ENCODE data around the gene TAOK1.
"Not testable (repeated sequence)": the region's sequence is repeated elsewhere in the genome, so short reads cannot be mapped to it uniquely, and the experiment has no call there.

TAOK1 gene

DNA sequence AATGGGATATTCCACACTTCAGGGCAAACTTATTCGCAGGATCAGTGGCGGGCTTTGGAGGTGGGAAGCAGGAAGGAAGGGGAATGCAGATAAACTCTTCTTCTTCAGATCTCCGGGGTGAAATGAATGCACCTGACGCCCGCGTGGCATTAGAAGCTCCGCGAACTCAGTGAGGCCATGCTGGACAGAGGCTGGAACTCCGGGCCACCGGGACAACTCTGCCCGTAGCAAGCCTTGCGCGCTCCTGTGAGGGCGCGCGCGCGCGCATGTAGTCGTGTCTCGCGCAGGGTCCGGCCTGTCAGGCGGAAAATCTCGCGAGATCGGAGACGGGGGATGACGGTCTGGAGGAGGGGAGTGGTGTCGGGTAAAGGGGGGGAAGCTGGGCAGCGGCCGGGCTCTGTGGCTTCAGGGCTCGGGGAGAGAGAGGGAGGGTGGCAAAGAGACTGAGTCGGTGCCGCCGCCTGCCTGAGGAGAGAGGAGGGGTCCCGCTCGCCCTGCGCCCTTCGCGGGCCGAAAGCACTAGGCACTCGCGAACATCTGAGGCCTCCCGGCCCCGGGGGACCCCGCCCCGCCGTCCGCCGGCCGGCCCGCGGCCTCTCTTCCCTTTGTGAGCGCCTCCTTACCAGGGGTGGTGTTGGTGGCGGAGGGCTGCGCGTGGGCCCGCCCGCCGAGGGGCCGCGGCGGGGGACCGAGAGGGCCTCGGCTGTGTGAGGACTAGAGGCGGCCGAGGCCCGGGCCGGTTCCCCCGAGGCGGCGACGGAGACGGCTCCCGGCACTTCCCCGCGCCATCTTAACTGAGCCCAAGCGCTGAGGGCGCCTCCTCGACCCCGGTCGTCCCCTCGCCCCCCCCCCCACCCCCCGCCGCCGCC is at the start of gene TAOK1:
TAOK1 (plus strand) TSS at position 382 of the 869 bp plus-strand sequence. CDS start 61,186 bp downstream, outside the sequence.
- peak; percentile 94 for DNase-seq (ENCODE audit: low spot score)

- DNase-seq (ENCODE audit: low spot score) = no peak
Observed at GRCh38 chr17:29341726-29342125, 48.4 kb upstream of the TAOK1 start.

DNA sequence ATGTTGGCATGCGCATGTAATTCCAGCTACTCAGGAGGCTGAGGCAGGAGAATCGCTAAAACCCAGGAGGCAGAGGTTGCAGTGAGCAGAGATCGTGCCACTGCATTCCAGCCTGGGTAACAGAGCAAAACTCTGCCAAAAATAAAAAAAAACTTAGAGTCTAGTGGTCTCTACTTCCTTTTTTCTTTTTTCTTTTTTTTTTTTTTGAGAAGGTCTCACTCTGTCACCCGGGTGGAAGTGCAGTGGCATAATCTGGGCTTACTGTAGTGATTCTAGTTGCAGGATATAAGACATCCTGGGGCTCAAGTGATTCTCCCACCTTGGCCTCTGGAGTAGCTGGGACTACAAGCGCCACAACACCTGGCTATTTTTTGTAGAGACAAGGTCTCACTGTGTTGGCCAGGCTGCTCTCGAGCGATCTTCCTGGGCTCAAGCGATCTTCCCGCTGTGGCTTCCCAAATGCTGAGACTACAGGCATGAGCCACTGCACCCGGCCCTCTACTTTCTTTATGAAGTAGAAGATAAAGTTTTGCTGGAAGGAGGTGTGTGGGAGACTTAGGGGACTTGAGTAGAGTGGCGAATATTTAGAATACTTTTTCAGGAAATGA is 47.9 kb upstream of the TAOK1 start:
- DNase-seq (ENCODE audit: low spot score) = no peak

DNA sequence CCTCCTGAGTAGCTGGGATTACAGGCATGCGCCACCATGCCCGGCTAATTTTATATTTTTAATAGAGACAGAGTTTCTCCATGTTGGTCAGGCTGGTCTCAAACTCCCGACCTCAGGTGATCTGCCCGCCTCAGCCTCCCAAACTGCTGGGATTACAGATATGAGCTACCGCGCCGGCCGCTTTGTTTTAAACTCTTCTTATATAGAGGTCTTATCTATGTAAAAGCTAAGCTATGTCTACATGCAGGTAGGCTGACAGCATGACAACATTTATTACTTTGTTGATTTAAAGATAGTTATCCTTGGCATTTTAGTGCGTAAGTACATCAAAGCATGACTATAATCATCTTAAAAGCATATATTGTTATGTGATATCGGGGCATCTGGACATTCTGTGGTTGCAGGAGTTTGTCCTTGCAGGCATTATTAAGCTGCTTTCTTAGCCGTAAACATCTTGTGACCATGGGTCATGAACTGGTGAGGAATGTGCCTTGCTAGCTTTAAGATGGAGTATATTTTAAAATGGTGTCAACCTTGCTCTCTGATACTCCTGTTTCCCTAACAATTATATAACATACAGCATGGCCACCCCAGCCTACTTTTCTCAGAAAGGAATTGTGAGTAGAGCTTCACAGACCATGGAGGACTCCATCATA is 45.8 kb upstream of the TAOK1 start:
- DNase-seq (ENCODE audit: low spot score) = no peak

DNA sequence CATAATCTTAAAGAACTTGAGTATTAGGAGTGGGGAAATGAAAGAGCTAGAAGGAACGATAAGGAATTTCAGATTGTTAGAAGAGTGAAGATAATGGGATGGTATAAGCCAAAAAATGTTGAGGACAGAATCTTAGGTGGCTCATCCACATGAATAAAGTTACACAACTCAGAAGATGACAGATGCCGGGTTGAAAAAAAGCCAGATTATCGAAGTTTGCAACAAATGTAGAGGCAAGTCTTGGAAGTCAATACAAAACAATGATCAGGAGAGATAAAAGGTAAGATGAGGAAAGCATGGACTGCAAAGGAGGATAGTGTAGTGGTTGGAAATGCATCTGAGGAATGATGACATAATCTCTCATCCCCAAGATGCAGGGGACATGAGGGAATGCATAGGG is 45.1 kb upstream of the TAOK1 start:
- DNase-seq (ENCODE audit: low spot score) = no peak

- not testable (repeated sequence) for DNase-seq (ENCODE audit: low spot score)
Observed at GRCh38 chr17:29345470-29345869, 44.7 kb upstream of the TAOK1 start.

DNA sequence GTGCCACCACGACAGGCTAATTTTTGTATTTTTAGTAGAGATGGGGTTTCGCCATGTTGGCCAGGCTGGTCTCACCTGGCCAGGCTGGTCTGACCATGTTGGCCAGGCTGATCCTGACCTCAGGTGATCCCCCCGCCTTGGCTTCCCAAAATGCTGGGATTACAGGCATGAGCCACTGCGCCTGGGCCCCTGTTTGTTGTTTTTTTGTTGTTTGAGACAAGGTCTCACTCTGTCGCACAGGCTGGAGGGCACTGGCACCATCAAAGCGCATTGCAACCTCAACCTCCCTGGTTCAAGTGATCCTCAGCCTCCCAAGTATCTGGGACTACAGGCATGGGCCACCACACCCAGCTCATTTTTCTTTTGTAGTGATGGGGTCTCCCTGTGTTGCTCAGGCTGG is 43.7 kb upstream of the TAOK1 start:
- DNase-seq (ENCODE audit: low spot score) = no peak

DNA sequence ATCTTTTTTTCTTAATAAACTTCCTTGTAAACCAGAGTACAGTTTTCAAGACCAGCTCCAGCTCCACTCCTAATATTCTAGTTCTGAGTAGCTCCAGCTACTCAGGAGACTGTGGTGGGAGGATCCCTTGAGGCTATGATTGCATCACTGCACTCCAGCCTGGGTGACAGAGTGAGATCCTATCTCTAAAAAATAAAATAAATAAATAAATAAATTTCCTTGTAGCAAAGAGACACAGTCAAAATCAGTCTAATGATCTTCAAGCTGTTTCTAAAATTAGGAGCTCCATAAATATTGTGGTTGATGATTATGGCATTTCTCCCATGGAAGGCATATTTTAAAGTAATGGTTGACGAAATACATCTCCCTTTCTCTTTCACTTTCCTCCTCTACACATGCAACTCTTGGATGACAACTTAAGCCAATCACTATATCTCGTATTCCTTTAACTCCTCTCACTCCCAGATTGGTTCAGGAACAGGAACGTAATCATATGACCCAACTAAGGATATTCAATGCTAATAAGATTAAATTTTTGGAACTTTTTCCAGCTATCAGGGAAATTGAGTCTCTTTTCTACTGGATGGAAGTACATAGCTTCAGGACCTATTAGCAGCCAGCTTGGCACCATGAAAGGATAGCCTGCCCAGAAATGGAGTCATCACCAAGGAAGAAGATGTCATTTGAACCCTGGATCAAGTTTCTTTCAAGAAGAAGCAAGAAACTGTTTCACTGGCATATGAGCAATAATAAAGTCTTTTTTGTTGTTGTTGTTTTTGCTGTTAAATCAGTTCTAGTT is 42.1 kb upstream of the TAOK1 start:
- no peak for DNase-seq (ENCODE audit: low spot score)

GRCh38 chr17:29349409-29349808 is 40.8 kb upstream of the TAOK1 start:
- DNase-seq (ENCODE audit: low spot score) = no peak

DNA sequence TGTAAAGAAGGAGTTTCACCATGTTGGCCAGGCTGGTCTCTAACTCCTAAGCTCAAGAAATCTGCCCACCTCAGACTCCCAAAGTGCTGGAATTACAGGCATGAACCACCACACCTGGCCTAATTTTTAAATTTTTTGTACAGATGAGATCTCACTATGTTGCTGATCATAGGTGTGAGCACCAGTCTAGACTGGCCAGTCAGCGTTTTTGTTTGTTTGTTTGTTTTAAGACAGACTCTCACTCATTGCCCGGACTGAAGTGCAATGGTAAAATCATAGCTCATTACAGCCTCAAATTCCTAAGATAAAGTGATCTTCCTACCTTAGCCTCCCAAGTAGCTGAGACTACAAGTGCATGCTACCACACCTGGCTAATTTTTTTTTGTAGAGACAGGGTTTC is 38.0 kb upstream of the TAOK1 start:
- DNase-seq (ENCODE audit: low spot score) = no peak

DNA sequence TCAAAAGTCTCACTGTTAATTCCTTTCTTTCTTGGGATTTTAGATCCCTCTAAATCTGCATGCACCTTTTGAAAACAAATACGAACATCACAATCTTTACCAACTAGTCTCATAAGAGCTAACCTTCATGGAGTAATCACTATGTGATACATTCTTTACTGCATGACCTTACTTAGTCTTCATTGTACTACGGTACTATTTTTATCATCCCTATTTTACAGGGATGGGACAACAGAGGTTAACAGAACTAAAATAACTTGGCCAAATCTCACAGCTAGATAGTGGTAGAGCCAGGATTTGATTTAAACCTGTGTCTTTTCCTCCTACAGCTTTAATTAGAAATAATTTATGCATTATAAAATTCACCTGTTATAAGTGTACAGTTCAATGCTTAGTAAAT is 32.9 kb upstream of the TAOK1 start:
- no peak for DNase-seq (ENCODE audit: low spot score)

- no peak for DNase-seq (ENCODE audit: low spot score)
Observed at GRCh38 chr17:29357821-29358232, 32.3 kb upstream of the TAOK1 start.

- no peak for DNase-seq (ENCODE audit: low spot score)
Observed at GRCh38 chr17:29358416-29358815, 31.7 kb upstream of the TAOK1 start.

DNA sequence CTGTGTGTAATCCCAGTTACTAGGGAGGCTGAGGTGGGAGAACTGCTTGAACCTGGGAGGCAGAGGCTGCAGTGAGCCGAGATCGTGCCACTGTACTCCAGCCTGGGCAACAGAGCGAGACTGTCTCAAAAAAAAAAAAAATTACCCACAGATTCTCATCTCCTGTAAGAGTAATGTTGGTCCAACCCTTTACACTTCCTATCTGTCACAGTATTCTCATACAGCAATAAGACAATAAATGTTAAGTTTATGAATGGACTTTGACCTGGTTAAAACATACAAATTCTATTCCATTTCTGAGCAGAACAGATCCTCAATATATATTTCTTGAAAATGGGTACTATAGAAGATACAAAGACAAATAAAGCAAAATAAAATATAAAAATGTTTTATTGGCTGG is 30.4 kb upstream of the TAOK1 start:
- DNase-seq (ENCODE audit: low spot score) = no peak

DNA sequence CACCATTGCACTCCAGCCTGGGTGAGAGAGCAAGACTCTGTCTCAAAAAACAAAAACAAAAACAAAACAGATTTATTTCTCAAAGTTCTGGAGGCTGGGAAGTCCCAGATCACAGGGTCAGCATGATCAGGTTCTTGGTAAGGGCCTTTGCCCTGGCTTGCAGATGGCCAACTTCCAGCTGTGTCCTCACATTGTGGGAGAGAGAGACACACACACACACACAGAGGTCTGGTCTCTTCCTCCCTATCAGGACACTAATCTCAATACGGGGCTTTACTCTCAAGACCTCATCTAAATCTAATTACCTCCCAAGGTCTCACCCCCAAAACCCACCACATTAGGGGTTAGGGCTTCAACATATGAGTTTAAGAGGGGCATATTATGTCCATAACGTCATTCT is 26.4 kb upstream of the TAOK1 start:
- no peak for DNase-seq (ENCODE audit: low spot score)

DNA sequence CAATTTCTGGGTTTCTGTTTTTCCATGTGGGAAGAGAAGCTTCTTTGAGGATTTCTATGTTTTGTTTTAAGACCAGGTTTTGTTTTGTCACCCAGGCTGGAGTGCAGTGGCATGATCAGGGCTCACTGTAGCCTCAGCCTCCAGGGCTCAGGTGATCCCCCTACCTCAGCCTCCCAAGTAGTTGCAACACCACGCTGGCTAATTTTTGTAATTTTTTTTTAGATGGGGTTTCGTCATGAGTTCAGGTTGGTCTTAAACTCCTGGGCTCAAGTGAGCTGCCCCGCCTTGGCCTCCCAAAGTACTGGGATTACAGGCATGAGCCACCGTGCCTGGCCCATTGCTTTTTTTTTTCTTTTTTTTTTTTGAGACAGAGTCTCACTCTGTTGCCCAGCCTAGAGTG is 25.5 kb upstream of the TAOK1 start:
- no peak for DNase-seq (ENCODE audit: low spot score)

DNA sequence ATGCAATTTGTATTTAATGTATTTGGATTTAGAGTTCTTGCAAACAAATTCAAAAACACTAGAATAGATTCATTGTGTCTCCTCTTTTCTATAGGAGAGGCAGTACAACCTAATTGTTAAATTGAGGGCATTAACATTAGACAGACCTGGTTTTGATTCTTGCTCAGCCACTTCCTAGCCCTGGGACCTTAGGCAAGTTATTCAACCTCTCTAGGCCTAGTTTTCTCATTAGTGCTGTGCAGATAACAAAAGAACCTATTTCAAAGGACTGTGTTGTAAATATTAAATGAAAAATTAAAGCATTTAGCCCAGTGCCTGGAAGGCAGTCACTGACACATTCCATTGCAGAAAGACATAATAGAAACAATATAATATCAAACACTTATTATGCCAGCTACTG is 22.0 kb upstream of the TAOK1 start:
- no peak for DNase-seq (ENCODE audit: low spot score)

- DNase-seq (ENCODE audit: low spot score) = no peak
Observed at GRCh38 chr17:29368926-29369325, 21.2 kb upstream of the TAOK1 start.

DNA sequence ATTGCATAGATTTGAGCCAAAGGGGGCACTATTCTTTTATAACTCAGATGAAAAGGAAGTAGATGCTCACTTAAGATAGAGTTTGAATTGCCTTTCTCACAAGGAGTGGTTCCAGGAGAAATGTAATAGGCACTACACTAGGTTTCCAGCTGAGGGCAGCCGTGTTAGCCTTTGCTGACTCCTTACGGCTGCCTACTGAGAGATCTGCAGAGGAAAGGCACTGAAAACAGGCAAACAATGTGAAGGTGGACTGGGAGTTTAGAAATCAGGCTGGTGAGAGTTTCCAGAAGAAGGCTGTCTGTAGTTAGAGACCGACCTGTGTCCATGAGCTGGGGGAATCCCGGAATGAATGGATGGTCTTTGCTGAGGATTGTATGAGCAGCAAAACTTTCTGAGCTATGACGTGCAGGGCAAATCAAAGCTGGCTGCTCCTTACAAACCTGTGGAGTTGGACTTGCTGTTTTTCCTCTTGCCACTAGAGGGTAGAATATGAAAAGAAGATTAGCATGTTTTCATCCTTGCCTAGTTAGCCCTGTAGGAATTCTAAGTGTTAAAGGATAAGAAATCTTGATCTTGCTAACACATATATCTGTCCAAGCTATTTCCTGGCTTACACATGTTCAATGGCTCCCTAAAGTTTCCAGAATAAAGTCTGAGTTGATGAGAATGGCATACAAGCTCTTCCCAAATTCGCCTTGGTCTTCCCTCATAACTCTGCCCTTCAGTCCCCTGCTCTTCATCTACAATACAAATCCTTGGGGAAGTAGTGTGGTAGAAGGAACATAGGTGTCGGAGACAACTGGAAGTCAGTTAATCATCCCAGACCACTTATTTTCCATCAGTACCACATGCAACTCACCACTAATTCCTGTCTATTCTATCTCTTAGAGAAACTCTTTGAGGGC is 20.1 kb upstream of the TAOK1 start:
- DNase-seq (ENCODE audit: low spot score) = peak; percentile 56

DNA sequence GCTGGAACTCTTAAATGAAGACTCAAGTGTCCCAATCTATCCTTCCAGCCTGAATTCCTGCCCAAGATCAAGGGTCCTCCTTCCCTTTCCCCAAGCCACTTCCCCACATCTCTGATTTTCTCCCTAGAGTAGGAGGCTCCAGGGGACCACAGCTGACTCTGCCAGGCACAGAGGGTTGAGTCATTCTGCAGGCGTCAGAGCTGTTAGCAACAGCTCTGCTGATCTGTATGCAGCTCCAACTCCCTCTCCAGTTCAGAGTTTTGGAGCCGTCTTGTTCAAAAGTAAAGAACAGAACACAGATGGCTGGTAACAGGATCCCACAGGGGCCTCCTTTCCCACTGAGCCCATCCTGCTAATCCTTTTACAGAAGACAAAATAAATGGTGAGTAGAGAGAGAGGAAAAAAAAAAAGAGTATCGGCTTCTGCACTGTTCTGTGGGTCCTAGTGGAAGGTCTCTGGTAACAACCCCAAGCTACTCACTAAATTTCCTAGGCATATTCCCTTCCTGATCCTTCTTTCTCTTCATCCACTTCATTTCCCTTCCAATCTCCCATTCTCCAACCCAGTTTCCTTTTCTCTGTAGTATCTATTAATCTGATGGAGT is 13.4 kb upstream of the TAOK1 start:
- no peak for DNase-seq (ENCODE audit: low spot score)

DNA sequence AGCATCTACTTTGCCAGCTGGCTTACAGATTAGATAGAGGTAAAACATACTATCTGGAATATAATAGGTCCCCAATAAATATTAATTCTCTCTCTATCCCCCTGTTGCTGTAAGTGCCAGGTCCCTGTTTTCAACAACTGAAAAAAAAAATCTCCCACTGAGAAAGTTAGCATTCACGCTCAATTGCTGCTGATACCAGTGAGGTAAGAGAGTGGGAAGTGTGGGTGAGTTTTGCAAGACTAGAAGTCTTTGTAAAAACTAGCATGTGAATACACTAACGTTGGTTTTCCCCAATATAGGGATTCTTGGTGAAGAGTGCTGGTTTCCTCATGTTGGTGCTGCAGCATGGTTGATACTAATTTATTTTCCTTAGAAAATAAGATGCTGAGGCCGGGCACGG is 11.7 kb upstream of the TAOK1 start:
- no peak for DNase-seq (ENCODE audit: low spot score)

Measured in hematopoietic multipotent progenitor cell treated with erythropoietin and hydrocortisone succinate and interleukin-3 and kit ligand, for 17 days (in vitro differentiated cells).